ENCODE data around the gene THRB. TPM values are rescaled to one million over a fixed set of nuclear protein-coding genes. Genes with fewer than 3 reads are reported as not detected.

THRB gene
- total RNA-seq, 4 donors from 2014 or later = 3.7 to 11.3 (median 6.1) TPM

- intact Hi-C loops (cut with DNase I) = no loop called here
- Histone ChIP-seq H3K4me1 (peaks cover 0 to 7% (median 0%) of the 10 kb centered on the region in 3 donors), H3K4me3 (no peak overlapping the region), H3K27me3 (no peaks in the 10 kb centered on the region), H3K9me3 (no peaks in the 10 kb centered on the region), H3K36me3 (no peaks in the 10 kb centered on the region), H3K27ac (no peak overlapping the region)
- WGBS, 2 donors = 62 to 68% methylated on average over 3 of the region's 3 CpGs
- DNase-seq = no peak
- no peak for TF ChIP-seq POLR2A (IDR thresholded peaks at IDR 0.05)
- TF ChIP-seq, protein P1, sequence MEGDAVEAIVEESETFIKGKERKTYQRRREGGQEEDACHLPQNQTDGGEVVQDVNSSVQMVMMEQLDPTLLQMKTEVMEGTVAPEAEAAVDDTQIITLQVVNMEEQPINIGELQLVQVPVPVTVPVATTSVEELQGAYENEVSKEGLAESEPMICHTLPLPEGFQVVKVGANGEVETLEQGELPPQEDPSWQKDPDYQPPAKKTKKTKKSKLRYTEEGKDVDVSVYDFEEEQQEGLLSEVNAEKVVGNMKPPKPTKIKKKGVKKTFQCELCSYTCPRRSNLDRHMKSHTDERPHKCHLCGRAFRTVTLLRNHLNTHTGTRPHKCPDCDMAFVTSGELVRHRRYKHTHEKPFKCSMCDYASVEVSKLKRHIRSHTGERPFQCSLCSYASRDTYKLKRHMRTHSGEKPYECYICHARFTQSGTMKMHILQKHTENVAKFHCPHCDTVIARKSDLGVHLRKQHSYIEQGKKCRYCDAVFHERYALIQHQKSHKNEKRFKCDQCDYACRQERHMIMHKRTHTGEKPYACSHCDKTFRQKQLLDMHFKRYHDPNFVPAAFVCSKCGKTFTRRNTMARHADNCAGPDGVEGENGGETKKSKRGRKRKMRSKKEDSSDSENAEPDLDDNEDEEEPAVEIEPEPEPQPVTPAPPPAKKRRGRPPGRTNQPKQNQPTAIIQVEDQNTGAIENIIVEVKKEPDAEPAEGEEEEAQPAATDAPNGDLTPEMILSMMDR (IDR thresholded peaks at IDR 0.05) = no peak
Observed at GRCh38 chr3:24506966-24507775, 12.5 kb upstream of the THRB start.

- Histone ChIP-seq H3K9me3 (no peaks in the 10 kb centered on the region), H3K27me3 (no peaks in the 10 kb centered on the region), H3K4me3 (no peak overlapping the region), H3K36me3 (no peaks in the 10 kb centered on the region), H3K4me1 (peaks cover 0 to 7% (median 0%) of the 10 kb centered on the region in 3 donors), H3K27ac (no peak overlapping the region)
- DNase-seq = no peak
- intact Hi-C loops (cut with DNase I) = no loop called here
- TF ChIP-seq POLR2A (IDR thresholded peaks at IDR 0.05) = no peak
- TF ChIP-seq, protein P1 (IDR thresholded peaks at IDR 0.05) = no peak
- 76% methylated on average over 7 of the region's 7 CpGs for WGBS, 2 donors
Observed at GRCh38 chr3:24505691-24506550, 11.3 kb upstream of the THRB start.

GRCh38 chr3:24504772-24505171 is 10.1 kb upstream of the THRB start:
- H3K36me3 ChIP-seq = no peaks in the 10 kb centered on the region
- intact Hi-C loops (cut with DNase I) = no loop called here
- peaks cover 0 to 7% (median 0%) of the 10 kb centered on the region in 3 donors for H3K4me1 ChIP-seq
- no peak for DNase-seq
- H3K27ac ChIP-seq = no peak overlapping the region
- H3K9me3 ChIP-seq = no peaks in the 10 kb centered on the region
- H3K4me3 ChIP-seq = no peak overlapping the region
- TF ChIP-seq, protein P1 (IDR thresholded peaks at IDR 0.05) = no peak
- no peak for TF ChIP-seq POLR2A (IDR thresholded peaks at IDR 0.05)
- no peaks in the 10 kb centered on the region for H3K27me3 ChIP-seq

DNA sequence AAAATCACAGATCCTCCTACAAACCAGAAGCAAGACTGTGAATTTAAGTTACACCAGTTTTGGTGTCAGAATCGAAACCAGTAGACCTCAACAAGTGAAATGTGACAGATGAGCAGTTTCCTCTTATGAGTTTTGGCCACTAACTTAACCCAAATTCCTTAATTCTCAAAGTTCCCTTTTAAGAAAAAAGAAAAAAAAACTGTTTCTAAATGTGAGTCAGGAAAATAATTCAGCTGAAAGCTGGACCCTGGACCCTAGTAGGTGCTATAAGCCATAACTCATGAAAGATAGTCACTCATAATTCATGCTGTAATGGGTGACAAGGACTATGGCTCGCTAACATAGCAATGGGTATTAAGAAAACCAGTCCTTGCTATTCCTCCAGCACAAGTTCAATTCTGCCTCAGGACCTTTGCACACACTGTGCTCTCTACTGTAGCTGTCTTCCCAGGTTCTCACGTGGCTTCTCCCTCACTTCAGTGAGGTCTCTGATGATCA is 9.0 kb upstream of the THRB start:
- TF ChIP-seq POLR2A (IDR thresholded peaks at IDR 0.05) = no peak
- Histone ChIP-seq H3K9me3 (no peaks in the 10 kb centered on the region), H3K4me3 (no peak overlapping the region), H3K4me1 (peaks cover 0 to 7% (median 0%) of the 10 kb centered on the region in 3 donors), H3K27ac (no peak overlapping the region), H3K36me3 (no peaks in the 10 kb centered on the region), H3K27me3 (no peaks in the 10 kb centered on the region)
- intact Hi-C loops (cut with DNase I) = no loop called here
- DNase-seq = no peak
- 65 to 80% methylated on average over 3 of the region's 3 CpGs for WGBS, 2 donors

DNA sequence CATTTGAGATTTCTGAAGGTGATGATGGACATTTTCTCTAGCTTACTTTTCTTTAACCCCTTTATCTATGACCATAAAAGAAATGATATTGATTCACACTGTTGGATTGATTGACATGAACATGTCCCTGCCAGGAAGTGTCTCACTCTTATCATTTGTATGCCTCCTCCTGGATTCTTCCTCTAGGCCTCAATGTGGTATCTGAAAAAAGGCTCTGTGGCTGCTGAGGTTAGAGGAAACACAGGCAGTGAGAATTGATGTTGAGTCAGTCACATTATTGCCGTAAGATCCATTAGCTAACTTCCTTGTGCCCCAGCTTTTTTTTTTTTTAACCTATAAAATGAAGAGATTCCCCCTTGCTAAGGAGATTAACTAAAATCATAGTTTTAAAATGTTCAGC is 8.0 kb upstream of the THRB start:
- Histone ChIP-seq H3K27me3 (no peaks in the 10 kb centered on the region), H3K4me3 (no peak overlapping the region)

More for the DNA sequence above, 8.0 kb upstream of the THRB start:
- DNase-seq = no peak
- TF ChIP-seq, protein P1 (IDR thresholded peaks at IDR 0.05) = no peak
- TF ChIP-seq POLR2A (IDR thresholded peaks at IDR 0.05) = no peak
- WGBS, 2 donors = 42 to 56% methylated on average over 1 of the region's 1 CpG
- Histone ChIP-seq H3K4me1 (peaks cover 0 to 4% (median 0%) of the 10 kb centered on the region in 3 donors), H3K36me3 (no peaks in the 10 kb centered on the region), H3K27ac (no peak overlapping the region), H3K9me3 (no peaks in the 10 kb centered on the region)
- intact Hi-C loops (cut with DNase I) = no loop called here

Measured in esophagus squamous epithelium (tissue), 5 donors.